AG09319 (cell line): Measurements from ENCODE around the gene MMP14.

Source experiments
- DNase-seq: peaks from one replicate; pipeline ENCODE4 v3.0.0-alpha.2; 2010; ENCODE audit warnings: low read depth; ENCODE audit errors: extremely low read depth
- TF ChIP-seq, protein P1 (sequence below): IDR thresholded peaks from 2 replicates; pipeline ENCODE4 v1.5.1; 2011; ENCODE audit warnings: low read depth, mild to moderate bottlenecking, inconsistent platforms, low read length, moderate library complexity

MMP14 gene

GRCh38 chr14:22895402-22895801 lies 59.0 kb downstream of the MMP14 start:
- DNase-seq: no peak
- TF ChIP-seq, protein P1, sequence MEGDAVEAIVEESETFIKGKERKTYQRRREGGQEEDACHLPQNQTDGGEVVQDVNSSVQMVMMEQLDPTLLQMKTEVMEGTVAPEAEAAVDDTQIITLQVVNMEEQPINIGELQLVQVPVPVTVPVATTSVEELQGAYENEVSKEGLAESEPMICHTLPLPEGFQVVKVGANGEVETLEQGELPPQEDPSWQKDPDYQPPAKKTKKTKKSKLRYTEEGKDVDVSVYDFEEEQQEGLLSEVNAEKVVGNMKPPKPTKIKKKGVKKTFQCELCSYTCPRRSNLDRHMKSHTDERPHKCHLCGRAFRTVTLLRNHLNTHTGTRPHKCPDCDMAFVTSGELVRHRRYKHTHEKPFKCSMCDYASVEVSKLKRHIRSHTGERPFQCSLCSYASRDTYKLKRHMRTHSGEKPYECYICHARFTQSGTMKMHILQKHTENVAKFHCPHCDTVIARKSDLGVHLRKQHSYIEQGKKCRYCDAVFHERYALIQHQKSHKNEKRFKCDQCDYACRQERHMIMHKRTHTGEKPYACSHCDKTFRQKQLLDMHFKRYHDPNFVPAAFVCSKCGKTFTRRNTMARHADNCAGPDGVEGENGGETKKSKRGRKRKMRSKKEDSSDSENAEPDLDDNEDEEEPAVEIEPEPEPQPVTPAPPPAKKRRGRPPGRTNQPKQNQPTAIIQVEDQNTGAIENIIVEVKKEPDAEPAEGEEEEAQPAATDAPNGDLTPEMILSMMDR: no peak

DNA sequence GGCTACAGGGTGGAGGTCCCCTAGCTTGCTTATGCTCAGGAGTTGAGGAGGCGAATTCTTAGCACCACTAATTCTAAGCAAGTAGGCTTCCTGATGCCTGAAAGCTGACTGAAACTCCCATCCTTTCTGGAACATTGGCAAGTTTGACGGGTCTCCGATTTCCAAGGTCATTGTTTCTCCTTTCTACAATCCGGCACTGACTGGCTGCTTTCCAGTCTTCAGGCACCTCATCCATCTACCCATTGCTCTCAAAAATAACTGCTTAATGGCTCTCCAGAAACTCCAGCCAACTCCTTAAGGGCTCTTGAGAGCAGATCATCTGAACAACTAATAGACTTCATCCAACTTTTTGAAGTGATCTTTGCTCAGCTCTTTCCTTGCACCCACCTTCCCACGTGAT lies 60.0 kb downstream of the MMP14 start:
- TF ChIP-seq, protein P1: no peak
- DNase-seq: no peak

DNA sequence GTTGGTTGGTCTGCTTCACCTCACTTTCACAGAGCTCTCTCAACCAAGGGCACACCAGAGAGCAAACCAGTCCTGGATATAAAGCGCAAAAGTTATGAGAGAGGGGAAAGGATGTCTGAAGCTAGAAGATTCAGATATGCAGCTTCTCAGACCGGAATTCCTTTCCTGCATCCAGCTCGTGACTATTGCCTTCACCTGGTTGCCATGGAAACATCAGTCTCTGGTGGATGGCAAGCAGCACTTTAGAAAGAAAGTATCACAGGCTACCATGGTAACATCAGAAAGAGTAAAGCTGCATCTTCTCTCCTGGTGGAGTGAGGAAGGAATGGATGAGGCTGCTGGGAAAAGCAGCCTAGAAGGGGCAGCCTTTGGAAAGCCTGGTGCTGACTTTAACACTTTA lies 60.4 kb downstream of the MMP14 start:
- DNase-seq: no peak
- TF ChIP-seq, protein P1: no peak

DNA sequence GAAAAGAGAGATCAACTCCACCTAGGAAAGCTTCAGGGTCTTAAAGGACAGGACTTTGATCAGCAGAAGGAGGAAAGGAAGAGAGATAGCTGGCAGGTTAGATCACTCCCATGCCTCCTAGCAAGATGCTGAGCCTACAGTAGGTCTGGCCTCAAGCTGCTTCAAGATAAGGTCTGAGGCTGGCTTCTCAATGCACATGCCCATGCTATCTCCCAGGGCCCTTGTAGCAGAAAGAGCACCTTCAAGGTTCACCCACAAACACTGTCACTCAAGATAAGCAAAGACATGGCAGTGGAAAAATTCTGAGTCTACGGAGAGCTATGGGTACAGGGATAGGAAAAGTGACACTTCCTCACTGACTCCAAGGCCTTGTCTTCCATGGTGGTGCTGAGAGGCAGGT lies 61.0 kb downstream of the MMP14 start:
- TF ChIP-seq, protein P1: no peak
- no peak for DNase-seq
